GM18526 (cell line): ENCODE results near the gene SERF2.
A peak's percentile ranks its signal among the peaks of the same experiment; 100 is the strongest.

Experiments used
- POLR2A ChIP-seq: IDR thresholded peaks from 3 replicates; pipeline ENCODE4 v1.6.1; 2011; ENCODE audit not compliant: insufficient read length; ENCODE audit errors: extremely low read depth

SERF2 gene

DNA sequence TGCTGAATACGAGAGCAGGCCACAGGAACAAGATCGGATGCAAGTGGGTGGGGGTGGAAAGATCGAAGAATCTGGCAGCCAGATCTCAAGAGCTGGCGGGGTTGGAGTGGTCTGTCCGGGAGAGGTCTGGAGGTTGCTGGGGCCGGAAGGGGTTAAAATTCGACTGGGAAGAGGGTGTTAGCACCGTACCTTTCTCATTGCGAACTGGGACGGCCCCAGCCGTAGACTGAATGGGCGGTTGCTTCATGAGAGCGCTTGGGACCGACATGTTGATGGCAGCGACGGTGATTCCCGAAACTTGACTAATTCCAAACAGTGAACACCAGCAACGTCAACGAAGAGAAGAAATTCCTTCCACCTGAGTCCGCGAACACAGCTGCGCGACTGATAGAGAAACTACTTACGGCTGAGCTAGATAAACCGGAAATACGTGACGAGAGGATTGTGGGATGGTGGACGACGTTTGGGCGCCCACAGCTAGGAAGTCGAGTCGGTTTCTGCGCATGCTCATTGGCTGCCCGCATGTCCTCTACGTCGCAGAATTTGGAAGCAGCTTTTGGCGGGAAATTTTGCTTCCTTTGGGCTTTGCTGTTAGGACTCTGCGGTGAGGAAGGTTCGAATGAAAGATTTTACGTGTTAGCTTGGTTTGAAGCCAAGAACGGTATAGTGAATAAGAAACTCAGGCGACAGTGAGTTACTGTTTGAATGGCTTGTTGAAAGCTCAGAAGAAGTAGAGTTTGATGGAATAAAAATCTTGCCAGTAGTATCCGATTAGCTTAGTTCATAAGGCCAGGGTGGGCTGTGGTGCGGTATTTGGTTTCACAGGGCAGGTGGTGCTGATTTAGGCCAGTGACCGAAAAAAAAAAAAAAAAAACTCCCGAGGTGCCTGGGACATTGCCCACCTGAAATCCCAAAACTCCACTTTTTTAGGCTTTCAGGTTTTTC is 32.5 kb downstream of the SERF2 start, which contains the start of gene MFAP1:
Gene MFAP1 (minus strand): TSS at position 389 of the 945 bp plus-strand sequence. CDS start 121 bp downstream, at position 268.
- TF ChIP-seq POLR2A, result peak; percentile 89

DNA sequence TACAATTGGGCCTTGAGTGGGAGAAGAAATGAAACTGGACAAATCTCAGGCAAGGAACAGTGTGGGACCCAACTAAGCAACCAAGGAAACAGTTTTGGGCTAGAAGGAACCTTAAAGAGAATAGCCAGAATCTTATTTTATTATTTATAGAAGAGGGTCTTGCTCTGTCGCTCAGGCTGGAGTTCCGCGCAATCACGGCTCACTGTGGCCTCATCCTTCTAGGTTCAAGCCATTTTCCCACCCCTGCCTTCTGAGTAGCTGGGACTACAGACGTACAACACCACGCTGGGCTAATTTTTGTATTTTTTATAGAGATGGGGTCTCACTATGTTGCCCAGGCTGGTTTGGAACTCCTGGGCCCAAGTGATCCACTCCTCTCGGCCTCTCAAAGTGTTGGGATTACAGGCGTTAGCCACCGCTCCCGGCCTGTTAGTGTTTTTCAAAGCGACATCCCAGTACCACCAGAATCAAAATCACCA is 33.9 kb downstream of the SERF2 start:
- no peak for TF ChIP-seq POLR2A

DNA sequence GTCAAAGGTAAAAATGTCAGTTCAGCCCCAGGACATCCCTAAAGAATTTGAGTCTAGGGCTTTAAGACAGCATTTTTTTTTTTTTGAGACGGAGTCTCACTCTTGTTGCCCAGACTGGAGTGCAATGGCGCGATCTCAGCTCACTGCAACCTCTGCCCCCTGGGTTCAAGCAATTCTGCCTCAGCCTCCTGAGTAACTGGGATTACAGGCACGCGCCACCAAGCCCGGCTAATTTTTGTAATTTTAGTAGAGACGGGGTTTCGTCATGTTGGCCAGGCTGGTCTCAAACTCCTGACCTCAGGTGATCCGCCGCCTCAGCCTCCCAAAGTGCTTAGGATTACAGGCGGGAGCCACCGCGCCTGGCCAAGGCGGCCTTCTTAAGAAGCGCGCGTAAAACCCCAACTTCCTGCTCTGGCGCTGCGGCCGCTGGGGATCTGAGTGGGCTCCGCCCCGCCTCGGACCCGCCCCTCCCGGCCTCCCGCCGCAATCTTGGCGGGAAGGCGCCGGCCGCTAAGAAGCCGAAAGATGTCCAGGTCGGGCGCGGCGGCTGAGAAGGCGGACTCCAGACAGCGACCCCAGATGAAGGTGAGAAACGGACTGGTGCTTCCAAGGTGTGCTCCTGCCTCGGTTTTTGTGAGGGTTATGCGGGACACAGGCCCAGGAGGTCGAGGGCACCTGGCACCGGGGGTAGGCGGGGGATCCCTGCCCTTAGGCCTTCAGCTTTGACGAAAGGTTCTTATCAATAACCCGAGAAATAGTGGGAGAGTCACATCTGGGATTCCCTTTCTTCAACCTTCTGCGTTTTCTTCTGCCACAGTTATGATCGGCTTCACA is 34.6 kb downstream of the SERF2 start, which contains the start of gene WDR76:
Gene WDR76 (plus strand): TSS at position 495 of the 834 bp plus-strand sequence. CDS start 31 bp downstream, at position 526.
- peak; percentile 63 for TF ChIP-seq POLR2A

DNA sequence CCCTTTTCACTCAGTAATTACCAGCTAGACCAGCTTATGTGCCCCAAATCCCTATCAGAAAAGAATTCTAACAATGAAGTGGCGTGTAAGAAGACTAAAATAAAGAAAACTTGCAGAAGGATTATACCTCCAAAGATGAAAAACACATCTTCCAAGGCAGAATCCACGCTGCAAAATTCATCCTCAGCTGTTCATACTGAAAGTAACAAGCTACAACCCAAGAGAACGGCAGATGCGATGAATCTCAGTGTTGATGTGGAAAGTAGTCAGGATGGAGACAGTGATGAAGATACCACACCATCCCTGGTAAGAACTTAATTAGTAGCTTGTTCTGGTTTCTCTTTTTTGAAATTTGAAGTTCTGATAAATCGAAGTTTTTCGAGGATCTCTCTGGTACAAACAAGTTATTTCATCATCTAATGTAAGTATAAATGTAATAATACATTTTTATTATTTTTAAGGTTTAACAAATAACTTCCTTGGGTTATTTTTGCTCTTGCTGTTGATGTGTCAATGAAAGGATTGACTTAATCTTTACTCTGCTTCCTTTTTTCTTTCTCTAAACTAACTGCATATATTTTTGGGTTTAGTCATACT is 36.0 kb downstream of the SERF2 start:
- TF ChIP-seq POLR2A, result no peak

DNA sequence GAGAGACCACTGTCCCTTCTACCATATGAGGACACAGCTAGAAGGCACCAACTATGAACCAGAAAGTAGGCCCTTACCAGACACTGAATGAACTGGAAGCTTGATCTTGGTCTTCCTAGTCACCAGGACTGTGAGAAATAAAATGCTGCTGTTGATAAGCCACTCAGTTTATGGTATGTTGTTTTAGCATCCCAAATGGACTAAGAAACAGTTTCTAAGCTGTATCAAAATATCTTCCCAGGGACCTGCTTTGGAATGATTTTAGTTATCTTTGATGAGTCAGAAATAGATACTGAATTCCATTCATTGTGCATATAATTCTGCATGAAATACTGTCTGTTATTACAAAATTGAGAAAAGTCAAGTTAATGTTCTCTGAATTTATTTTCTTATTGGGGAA is 53.3 kb downstream of the SERF2 start:
- no peak for TF ChIP-seq POLR2A
